K562 (cell line): ENCODE data around the gene SCARB2. TPM values are rescaled to one million over a fixed set of nuclear protein-coding genes. Genes with fewer than 3 reads are reported as not detected.

ENCODE experiments used
- ATF6 ChIP-seq: sonication (generic); formaldehyde crosslinking; IDR thresholded peaks from 2 replicates; pipeline ENCODE4 v1.4.0; 2020; ENCODE audit warnings: mild to moderate bottlenecking, missing genetic modification reagents
- FIP1L1 ChIP-seq: fragments of 200-400 bp; formaldehyde crosslinking; IDR thresholded peaks from 2 replicates; pipeline ENCODE4 v1.6.1; 2018; ENCODE audit warnings: mild to moderate bottlenecking, low read depth, low read length; ENCODE audit not compliant: poor library complexity, severe bottlenecking
- KAT2B ChIP-seq: IDR thresholded peaks from one replicate; pipeline ENCODE4 v1.6.1; 2012; ENCODE audit warnings: low read depth, mild to moderate bottlenecking, control low read depth, inconsistent platforms, low read length, moderate library complexity
- MYBL2 ChIP-seq, 2 experiments: fragments of 450-650 bp in 1 of 2; sonication (generic) in 1 of 2; formaldehyde crosslinking in 1 of 2; IDR thresholded peaks; 2 replicates each; pipeline versions ENCODE4 v1.6.1 to v1.8.1; 2017 to 2022; ENCODE audit warnings: borderline replicate concordance in 1 of 2, inconsistent platforms in 1 of 2, low read depth in 1 of 2, mild to moderate bottlenecking in 1 of 2, missing genetic modification reagents in 1 of 2, moderate library complexity in 1 of 2
- REST ChIP-seq, 2 experiments: fragments of 450-650 bp; formaldehyde crosslinking in 1 of 2; IDR thresholded peaks; 2 replicates each; pipeline versions ENCODE4 v1.4.0 to v1.6.1; 2014 to 2020; ENCODE audit warnings: mild to moderate bottlenecking in 2 of 2, borderline replicate concordance in 1 of 2, low read depth in 1 of 2
- SREBF1 ChIP-seq: fragments of 150-350 bp; IDR thresholded peaks from 2 replicates; pipeline ENCODE4 v1.6.1; 2014; ENCODE audit warnings: antibody characterized with exemption, low read depth, low read length, borderline replicate concordance
- ZBTB33 ChIP-seq: sonication (generic); formaldehyde crosslinking; IDR thresholded peaks from 2 replicates; pipeline ENCODE4 v1.8.1; 2023; ENCODE audit warnings: mild to moderate bottlenecking, missing genetic modification reagents
- polyA plus RNA-seq, 8 experiments: library from polyadenylated mRNA; depleted of rRNA in 4 of 8; stranded (reverse) in 5 of 8; unstranded in 3 of 8; fragments of >200 nt; fragmentation: Nextera tagmentation in 2 of 8; fragmentation: Illumina TruSeq in 1 of 8; extraction: Ambion mirVana in 2 of 8; extraction: Trizol in 1 of 8; gene quantifications; 2 replicates each; pipeline versions ENCODE4 v1.2.1 to v1.2.3, GENCODE V29; 2011 to 2014; ENCODE audit warnings: inconsistent platforms in 1 of 8, missing spikeins in 1 of 8
- total RNA-seq, 7 experiments: library from RNA; depleted of rRNA in 6 of 7; stranded (reverse); fragments of >200 nt in 6 of 7; fragmentation: Illumina TruSeq in 2 of 7; extraction: Trizol in 2 of 7; gene quantifications; 2 replicates each; pipeline versions ENCODE4 v1.2.1 to v1.2.3, GENCODE V29; 2011 to 2021; ENCODE audit warnings: low replicate concordance in 1 of 7
- TF ChIP-seq, protein P1 (sequence below), 2 experiments: fragments of 450-650 bp in 1 of 2; IDR thresholded peaks; 2 replicates each; pipeline ENCODE4 v1.6.1; 2011 to 2017; ENCODE audit warnings: low read depth in 2 of 2, antibody characterized with exemption in 1 of 2, borderline replicate concordance in 1 of 2, low read length in 1 of 2, mild to moderate bottlenecking in 1 of 2, mixed read lengths in 1 of 2; ENCODE audit not compliant: control insufficient read depth in 1 of 2

Gene SCARB2
- total and polyA plus RNA-seq, 9 of the 15 experiments (the other 6 are each of a cell fraction or from before 2014, with no cell fraction given), result 6.1 to 25.8 (median 17.8) TPM

- TF ChIP-seq REST (IDR thresholded peaks at IDR 0.05; ENCODE audit: borderline replicate concordance) (no peak), REST (CRISPR knock-in tag; IDR thresholded peaks at IDR 0.05; ENCODE audit: low read depth) (no peak), ZBTB33 (CRISPR knock-in tag) (no peak), ATF6 (CRISPR knock-in tag) (peak; percentile 51; the same call in 1 of the 2 replicates), KAT2B (no peak), MYBL2 (IDR thresholded peaks at IDR 0.05; ENCODE audit: low read depth) (no peak), MYBL2 (CRISPR knock-in tag; IDR thresholded peaks at IDR 0.05; ENCODE audit: borderline replicate concordance) (no peak), FIP1L1 (peak; percentile 83), SREBF1 (no peak)
- TF ChIP-seq, protein P1, sequence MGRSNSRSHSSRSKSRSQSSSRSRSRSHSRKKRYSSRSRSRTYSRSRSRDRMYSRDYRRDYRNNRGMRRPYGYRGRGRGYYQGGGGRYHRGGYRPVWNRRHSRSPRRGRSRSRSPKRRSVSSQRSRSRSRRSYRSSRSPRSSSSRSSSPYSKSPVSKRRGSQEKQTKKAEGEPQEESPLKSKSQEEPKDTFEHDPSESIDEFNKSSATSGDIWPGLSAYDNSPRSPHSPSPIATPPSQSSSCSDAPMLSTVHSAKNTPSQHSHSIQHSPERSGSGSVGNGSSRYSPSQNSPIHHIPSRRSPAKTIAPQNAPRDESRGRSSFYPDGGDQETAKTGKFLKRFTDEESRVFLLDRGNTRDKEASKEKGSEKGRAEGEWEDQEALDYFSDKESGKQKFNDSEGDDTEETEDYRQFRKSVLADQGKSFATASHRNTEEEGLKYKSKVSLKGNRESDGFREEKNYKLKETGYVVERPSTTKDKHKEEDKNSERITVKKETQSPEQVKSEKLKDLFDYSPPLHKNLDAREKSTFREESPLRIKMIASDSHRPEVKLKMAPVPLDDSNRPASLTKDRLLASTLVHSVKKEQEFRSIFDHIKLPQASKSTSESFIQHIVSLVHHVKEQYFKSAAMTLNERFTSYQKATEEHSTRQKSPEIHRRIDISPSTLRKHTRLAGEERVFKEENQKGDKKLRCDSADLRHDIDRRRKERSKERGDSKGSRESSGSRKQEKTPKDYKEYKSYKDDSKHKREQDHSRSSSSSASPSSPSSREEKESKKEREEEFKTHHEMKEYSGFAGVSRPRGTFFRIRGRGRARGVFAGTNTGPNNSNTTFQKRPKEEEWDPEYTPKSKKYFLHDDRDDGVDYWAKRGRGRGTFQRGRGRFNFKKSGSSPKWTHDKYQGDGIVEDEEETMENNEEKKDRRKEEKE (IDR thresholded peaks at IDR 0.05; ENCODE audit: borderline replicate concordance in 1 of 2, control insufficient read depth in 1 of 2, low read depth in 2 of 2, low read length in 1 of 2), result peak in 1 of 2 experiments; percentile 97; a peak in 2 of 4 replicates
Measured at GRCh38 chr4:76148142-76148865, 65.3 kb downstream of the SCARB2 start, which contains the start of gene NUP54 (continued).
